Measurements from ENCODE around the gene TGFB1I1. TPM values are rescaled to one million over a fixed set of nuclear protein-coding genes. Genes with fewer than 3 reads are reported as not detected.
"Not testable (repeated sequence)": the region's sequence is repeated elsewhere in the genome, so short reads cannot be mapped to it uniquely, and the experiment has no call there.

The TGFB1I1 gene
- total RNA-seq, 1 experiment from 2014 or later = 8.7 TPM

- TF ChIP-seq, protein P1, sequence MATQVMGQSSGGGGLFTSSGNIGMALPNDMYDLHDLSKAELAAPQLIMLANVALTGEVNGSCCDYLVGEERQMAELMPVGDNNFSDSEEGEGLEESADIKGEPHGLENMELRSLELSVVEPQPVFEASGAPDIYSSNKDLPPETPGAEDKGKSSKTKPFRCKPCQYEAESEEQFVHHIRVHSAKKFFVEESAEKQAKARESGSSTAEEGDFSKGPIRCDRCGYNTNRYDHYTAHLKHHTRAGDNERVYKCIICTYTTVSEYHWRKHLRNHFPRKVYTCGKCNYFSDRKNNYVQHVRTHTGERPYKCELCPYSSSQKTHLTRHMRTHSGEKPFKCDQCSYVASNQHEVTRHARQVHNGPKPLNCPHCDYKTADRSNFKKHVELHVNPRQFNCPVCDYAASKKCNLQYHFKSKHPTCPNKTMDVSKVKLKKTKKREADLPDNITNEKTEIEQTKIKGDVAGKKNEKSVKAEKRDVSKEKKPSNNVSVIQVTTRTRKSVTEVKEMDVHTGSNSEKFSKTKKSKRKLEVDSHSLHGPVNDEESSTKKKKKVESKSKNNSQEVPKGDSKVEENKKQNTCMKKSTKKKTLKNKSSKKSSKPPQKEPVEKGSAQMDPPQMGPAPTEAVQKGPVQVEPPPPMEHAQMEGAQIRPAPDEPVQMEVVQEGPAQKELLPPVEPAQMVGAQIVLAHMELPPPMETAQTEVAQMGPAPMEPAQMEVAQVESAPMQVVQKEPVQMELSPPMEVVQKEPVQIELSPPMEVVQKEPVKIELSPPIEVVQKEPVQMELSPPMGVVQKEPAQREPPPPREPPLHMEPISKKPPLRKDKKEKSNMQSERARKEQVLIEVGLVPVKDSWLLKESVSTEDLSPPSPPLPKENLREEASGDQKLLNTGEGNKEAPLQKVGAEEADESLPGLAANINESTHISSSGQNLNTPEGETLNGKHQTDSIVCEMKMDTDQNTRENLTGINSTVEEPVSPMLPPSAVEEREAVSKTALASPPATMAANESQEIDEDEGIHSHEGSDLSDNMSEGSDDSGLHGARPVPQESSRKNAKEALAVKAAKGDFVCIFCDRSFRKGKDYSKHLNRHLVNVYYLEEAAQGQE (IDR thresholded peaks at IDR 0.05; ENCODE audit: low read depth) = no peak
- TF ChIP-seq ELF1 (IDR thresholded peaks at IDR 0.05; ENCODE audit: borderline replicate concordance, low read depth) (no peak), EZH2phosphoT487 (IDR thresholded peaks at IDR 0.05; ENCODE audit: borderline replicate concordance) (no peak), ZNF274 (IDR thresholded peaks at IDR 0.05; ENCODE audit: low read depth, low read length) (no peak), SP1 (IDR thresholded peaks at IDR 0.05; ENCODE audit: low read depth) (no peak), EGR1 (IDR thresholded peaks at IDR 0.05; ENCODE audit: low read depth) (no peak), CEBPB (IDR thresholded peaks at IDR 0.05; ENCODE audit: low read depth) (no peak), JUND (IDR thresholded peaks at IDR 0.05) (no peak)
These were observed 35.5 kb upstream of the TGFB1I1 start (continued) for GRCh38 chr16:31436221-31437045.

GRCh38 chr16:31438414-31438813, 33.5 kb upstream of the TGFB1I1 start:
- Histone ChIP-seq H4K20me1 (ENCODE audit: insufficient read depth) (no peaks in the 10 kb centered on the region), H3K27me3 (ENCODE audit: insufficient read depth, low read length) (no peaks in the 10 kb centered on the region), H3K9ac (ENCODE audit: low read length) (no peak overlapping the region), H3K4me3 (replicated peaks in 1 of 2; ENCODE audit: low read depth in 1 of 2, low read length in 2 of 2) (no peak overlapping the region), H3K4me1 (ENCODE audit: control insufficient read depth in 1 of 2, insufficient read depth in 2 of 2, low read length in 2 of 2) (peaks cover 6 to 23% of the 10 kb centered on the region in 2 experiments; a peak in 3 of 4 replicates), H3K9me2 (ENCODE audit: insufficient read depth) (no peaks in the 10 kb centered on the region), H3K79me2 (ENCODE audit: insufficient read depth, low read length) (no peaks in the 10 kb centered on the region), H2AFZ (ENCODE audit: low read depth, low read length, poor library complexity, severe bottlenecking) (no peak overlapping the region), H3K27ac (ENCODE audit: low read depth, low read length) (no peak overlapping the region), H3K36me3 (ENCODE audit: control insufficient read depth in 1 of 2, insufficient read depth in 2 of 2, low read length in 2 of 2) (no peaks in the 10 kb centered on the region), H3K9me3 (ENCODE audit: control insufficient read depth in 1 of 2, insufficient read depth in 1 of 2, low read depth in 1 of 2, low read length in 2 of 2) (no peaks in the 10 kb centered on the region), H3K4me2 (ENCODE audit: low read length) (no peak overlapping the region)
- RAD21 ChIA-PET (ENCODE audit: low non-redundant PET in 1 of 2, low total read pairs in 2 of 2, uncharacterized antibody in 2 of 2, unreplicated experiment in 2 of 2) = no interaction called here
- POLR2A ChIA-PET = no interaction called here
- no peak for ATAC-seq
- no peak for TF ChIP-seq FOSL1 (IDR thresholded peaks at IDR 0.05; ENCODE audit: low read depth)
- intact Hi-C loops (cut with micrococcal nuclease) = no loop called here
- BruUV-seq (replicated peaks) = no TSS peak
- CTCF ChIA-PET = no interaction called here
- DNase-seq (ENCODE audit: low read depth, low spot score) = no peak

DNA sequence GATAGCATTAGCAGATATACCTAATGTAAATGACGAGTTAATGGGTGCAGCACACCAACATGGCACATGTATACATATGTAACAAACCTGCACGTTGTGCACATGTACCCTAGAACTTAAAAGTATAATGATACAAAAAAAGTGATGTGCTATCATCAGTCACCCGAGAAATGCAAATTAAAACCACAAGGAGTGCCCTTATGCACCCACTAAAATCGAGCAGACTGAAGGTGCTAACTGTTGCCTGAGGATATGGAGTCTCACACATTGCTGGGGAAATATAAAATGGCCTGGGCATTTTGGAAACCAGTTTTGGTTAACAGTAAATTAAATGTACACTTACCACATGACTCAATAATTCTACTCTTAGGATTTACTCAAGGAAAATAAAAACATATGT, 32.9 kb upstream of the TGFB1I1 start:
- H3K79me2 ChIP-seq (ENCODE audit: insufficient read depth, low read length); POLR2A ChIA-PET; H3K4me2 ChIP-seq (ENCODE audit: low read length); H3K9me3 ChIP-seq (ENCODE audit: control insufficient read depth in 1 of 2, insufficient read depth in 1 of 2, low read depth in 1 of 2, low read length in 2 of 2); ATAC-seq; H3K9me2 ChIP-seq (ENCODE audit: insufficient read depth); RAD21 ChIA-PET (ENCODE audit: low non-redundant PET in 1 of 2, low total read pairs in 2 of 2, uncharacterized antibody in 2 of 2, unreplicated experiment in 2 of 2); H3K27ac ChIP-seq (ENCODE audit: low read depth, low read length); H3K4me3 ChIP-seq (replicated peaks in 1 of 2; ENCODE audit: low read depth in 1 of 2, low read length in 2 of 2); CTCF ChIA-PET; H3K9ac ChIP-seq (ENCODE audit: low read length); DNase-seq (ENCODE audit: low read depth, low spot score); H3K36me3 ChIP-seq (ENCODE audit: control insufficient read depth in 1 of 2, insufficient read depth in 2 of 2, low read length in 2 of 2); intact Hi-C loops (cut with micrococcal nuclease); H3K27me3 ChIP-seq (ENCODE audit: insufficient read depth, low read length); H2AFZ ChIP-seq (ENCODE audit: low read depth, low read length, poor library complexity, severe bottlenecking); BruUV-seq (replicated peaks); H4K20me1 ChIP-seq (ENCODE audit: insufficient read depth): not testable (repeated sequence)
- H3K4me1 ChIP-seq (ENCODE audit: control insufficient read depth in 1 of 2, insufficient read depth in 2 of 2, low read length in 2 of 2) = peaks cover 8 to 26% of the 10 kb centered on the region in 2 experiments; a peak in 3 of 4 replicates

All from HCT116 (cell line).